Gastroesophageal sphincter (tissue), 3 donors: Measurements from ENCODE around the gene MIX23.

ENCODE experiments used
- EP300 ChIP-seq: sonication (generic); formaldehyde crosslinking; IDR thresholded peaks from one replicate; pipeline ENCODE4 v1.6.1; 2017; ENCODE audit warnings: antibody characterized with exemption, mild to moderate bottlenecking
- POLR2A ChIP-seq, 2 donors: fragments of 450-650 bp; IDR thresholded peaks; one replicate each; pipeline ENCODE4 v1.6.1; 2017; ENCODE audit warnings: antibody characterized with exemption in 2 of 2, mild to moderate bottlenecking in 2 of 2, moderate library complexity in 1 of 2
- POLR2AphosphoS5 ChIP-seq: sonication (generic); formaldehyde crosslinking; IDR thresholded peaks from one replicate; pipeline ENCODE4 v1.6.1; 2017; ENCODE audit warnings: antibody characterized with exemption
- TF ChIP-seq, protein P1 (sequence below), 4 experiments: fragments of 200-600 bp in 2 of 4; fragments of 450-650 bp in 2 of 4; sonication (generic) in 1 of 4; IDR thresholded peaks; one replicate each; pipeline ENCODE4 v1.5.1; 2017 to 2019; ENCODE audit warnings: antibody characterized with exemption in 4 of 4, mild to moderate bottlenecking in 2 of 4, moderate library complexity in 2 of 4

DNA sequence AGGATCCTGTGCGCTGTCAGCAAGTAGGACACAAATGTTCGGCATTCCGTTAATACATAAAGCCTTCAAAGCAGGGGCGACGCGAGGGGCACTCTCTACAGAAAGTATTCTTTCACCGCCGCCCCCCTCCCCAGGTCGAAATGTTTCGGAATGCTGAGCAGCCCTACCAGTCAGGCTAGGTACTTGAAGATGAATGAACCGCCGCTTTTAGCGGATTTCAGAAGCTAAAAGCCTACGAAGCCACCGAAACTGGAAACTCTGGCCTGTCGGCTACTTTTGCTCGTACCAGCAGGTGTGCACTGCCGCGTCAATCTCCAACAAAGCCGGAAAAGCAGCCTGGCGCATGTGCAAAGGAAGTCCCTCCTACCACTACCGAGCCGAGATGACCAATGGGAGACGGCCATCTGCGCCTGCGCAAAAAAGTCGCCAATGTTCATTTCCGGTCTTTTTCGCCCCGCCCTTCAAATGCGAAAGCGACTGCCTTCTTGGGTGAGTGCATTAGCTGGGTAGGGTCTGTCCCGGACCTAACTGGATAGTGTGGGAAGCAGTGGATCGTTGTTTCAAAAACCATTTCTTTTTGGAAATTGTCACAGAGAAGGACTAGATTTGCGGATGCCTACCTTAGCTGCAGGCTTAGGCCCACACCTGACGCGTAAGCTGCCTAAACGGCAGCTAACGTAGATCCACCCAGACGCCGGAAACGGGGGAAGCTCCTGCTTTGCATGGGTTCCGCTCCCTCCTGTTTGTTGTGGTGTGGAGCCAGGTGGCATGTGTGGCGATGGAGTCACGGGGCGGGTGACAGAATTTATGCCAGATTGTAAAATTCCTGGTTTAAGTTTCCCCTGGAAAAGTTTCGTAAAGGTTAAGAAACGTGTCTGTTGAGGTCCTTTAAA is 33.0 kb upstream of the MIX23 start, which contains the start of gene WDR5B:
- TF ChIP-seq, protein P1, sequence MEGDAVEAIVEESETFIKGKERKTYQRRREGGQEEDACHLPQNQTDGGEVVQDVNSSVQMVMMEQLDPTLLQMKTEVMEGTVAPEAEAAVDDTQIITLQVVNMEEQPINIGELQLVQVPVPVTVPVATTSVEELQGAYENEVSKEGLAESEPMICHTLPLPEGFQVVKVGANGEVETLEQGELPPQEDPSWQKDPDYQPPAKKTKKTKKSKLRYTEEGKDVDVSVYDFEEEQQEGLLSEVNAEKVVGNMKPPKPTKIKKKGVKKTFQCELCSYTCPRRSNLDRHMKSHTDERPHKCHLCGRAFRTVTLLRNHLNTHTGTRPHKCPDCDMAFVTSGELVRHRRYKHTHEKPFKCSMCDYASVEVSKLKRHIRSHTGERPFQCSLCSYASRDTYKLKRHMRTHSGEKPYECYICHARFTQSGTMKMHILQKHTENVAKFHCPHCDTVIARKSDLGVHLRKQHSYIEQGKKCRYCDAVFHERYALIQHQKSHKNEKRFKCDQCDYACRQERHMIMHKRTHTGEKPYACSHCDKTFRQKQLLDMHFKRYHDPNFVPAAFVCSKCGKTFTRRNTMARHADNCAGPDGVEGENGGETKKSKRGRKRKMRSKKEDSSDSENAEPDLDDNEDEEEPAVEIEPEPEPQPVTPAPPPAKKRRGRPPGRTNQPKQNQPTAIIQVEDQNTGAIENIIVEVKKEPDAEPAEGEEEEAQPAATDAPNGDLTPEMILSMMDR (IDR thresholded peaks at IDR 0.05): peak in 2 of 4 experiments; percentile 16 to 31
- TF ChIP-seq POLR2A (IDR thresholded peaks at IDR 0.05) (peak; percentile 58 to 67), EP300 (no peak), POLR2AphosphoS5 (peak; percentile 70)
